MM.1S (cell line): ENCODE results near the gene PON1.

Experiments used
- CTCF ChIP-seq: fragments of 300-600 bp; sonication (generic); IDR thresholded peaks from 2 replicates; pipeline ENCODE4 v1.5.1; 2016; ENCODE audit warnings: antibody characterized with exemption, low read length, mixed read lengths
- EZH2 ChIP-seq: fragments of 300-600 bp; sonication (generic); optimal IDR thresholded peaks from 2 replicates; pipeline ENCODE3; 2017; ENCODE audit warnings: low read depth, mild to moderate bottlenecking, antibody characterized with exemption, low read length, mixed read lengths
- EZH2phosphoT487 ChIP-seq: fragments of 300-600 bp; sonication (generic); IDR thresholded peaks from 2 replicates; pipeline ENCODE4 v1.6.1; 2018; ENCODE audit warnings: antibody characterized with exemption, low read length

- TF ChIP-seq CTCF: no peak
- no peak for TF ChIP-seq EZH2phosphoT487
- TF ChIP-seq EZH2: no peak
These were observed 43.9 kb upstream of the PON1 start for GRCh38 chr7:95368235-95368634.
